Activated CD4-positive, alpha-beta T cell treated with anti-CD3 and anti-CD28 coated beads for 1 hour (primary cell): Measurements from ENCODE around the gene PRADC1.
A peak's percentile ranks its signal among the peaks of the same experiment; 100 is the strongest.

ENCODE experiments used
- DNase-seq: peaks from one replicate; pipeline ENCODE4 v3.0.0-alpha.2; 2020

The PRADC1 gene

DNA sequence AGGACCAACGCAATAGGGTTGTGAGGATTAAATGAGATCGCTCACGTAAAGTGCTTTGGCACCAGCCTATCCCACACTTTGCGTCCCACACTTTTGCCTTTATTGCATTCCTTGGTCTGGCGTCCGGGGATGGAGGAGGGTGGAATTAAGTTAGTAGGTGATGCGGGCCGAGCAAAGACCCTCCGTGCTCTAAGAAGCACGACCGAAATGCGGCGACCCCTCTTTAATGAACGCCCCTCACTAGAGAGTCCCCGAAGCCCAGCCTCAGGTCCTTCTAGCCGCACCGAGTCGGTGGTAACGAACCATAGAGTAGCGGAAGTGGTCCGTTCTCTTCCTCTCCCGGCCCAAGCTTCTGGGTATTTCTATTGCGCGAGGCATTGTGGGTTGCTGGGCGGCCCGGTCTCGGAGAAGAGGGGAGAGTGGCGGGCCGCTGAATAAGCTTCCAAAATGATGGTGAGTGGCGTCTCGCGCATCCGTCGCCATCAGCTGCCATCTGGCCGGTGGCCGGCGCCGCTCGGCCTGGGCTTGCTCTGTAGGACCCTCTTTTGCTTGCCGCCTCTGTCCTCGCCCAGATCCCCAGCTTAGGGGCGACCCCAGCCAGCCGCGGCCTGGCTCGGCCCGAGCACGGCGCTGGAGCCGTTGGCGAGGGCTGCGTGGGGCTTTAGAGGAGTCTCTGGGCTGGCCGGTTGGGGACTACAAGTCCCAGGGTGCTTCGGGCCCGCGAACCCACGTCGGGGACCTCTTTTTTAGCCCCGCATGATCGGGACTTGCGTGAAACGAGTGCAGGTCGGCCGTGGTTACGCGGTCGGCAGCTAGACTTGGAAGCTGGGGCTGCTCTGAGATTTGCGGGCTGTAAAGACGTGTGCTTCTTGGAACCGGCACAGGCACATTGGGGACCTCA lies 1.1 kb upstream of the PRADC1 start, which contains the start of gene CCT7:
CCT7 (plus strand) TSS at position 377 of the 901 bp plus-strand sequence; CDS start at position 448, 71 bp downstream.
- DNase-seq, result peak; percentile 77

DNA sequence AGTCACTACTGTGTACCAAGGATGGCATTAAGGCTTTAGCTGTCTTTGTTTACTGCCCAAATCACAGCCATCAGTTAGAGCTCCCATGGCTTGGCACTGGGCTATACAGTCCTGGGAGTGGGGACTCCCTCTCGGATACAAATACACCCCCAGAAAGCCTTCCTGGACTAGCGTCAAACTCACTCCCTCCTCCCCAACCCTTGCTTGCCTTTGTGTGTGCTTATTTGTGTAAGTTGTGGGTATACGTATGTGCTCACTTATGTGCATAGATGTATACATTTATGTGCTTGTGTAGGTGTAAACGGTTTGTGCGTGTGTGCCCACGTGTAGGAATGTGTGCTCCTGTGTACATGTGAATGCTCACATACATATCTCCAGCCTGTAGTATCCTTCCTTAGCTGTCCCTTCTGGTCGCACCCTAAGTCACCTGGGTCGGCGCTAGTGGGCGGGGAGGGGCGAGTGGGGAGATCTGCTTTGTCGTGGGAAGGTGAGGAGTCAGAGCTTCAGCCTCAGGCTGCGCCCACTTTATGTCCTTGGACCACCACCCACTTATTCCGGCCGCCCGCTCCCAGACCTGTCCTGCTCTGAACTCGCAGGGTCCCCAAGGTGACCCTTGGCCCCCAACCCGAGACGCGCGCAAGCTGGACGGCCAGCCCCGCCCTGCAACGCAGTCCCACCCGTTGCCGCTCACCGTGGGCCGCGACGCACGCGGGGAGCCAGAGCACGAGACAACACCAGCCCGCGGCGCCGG lies 461 bp downstream of the PRADC1 start:
- no peak for DNase-seq

DNA sequence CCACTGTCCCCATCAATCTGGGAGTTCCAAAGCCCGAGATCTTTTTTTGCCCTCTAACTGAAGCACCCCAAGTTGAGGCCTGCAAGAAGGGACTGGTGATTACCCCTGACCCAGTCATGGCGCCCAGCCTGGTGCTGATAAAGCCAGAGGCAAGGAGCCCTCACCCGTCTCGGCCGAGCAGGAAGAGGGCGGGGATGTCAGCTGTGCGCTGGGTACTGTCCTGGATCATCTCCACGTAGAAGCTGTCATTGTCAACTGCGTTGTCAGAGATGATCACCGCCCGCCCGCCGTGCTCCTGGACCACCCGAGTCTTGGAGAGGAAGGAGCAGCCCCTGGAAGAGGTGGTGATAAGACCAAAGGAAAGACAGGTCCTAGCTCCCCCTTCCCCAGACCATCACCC lies 4.4 kb downstream of the PRADC1 start:
- no peak for DNase-seq

GRCh38 chr2:73227086-73227485 lies 6.0 kb downstream of the PRADC1 start:
- no peak for DNase-seq

DNA sequence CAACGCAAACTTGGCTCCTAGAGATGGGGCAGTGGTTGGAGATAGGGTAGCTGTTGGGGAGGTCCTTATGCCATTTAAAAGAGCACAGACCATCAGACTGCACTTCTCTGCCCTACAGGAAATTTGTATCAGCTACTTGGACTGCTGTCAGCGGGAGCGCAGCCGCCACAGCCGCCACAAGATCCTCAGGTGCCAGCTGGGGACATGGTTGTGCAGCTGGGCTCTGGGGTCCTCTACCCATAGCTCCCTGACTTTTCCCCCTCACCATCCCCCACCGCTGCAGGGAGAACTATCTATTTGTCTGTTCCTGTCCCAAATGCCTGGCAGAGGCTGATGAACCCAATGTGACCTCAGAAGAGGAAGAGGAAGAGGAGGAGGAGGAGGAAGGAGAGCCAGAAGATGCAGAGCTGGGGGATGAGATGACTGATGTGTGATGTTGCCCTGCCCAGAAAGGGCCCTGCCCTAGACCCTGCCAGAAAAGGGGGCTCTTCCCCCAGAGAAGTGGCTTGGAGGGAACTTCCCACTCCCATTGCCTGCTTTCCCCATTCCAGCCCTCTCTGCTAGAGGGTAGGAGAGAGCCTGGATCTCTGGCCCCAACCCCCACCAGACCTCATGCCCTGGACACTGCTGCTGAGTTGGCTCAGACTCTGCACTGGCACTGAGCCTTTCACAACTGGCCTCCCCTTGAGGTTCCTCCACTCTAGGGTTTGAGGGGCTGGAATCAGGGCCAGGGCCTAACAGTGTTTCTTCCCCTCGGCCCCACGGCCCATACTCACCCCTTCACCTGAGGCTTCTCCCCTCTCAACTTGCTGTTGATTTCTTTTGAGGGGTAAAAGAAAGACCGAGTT lies 7.3 kb downstream of the PRADC1 start:
- no peak for DNase-seq

DNA sequence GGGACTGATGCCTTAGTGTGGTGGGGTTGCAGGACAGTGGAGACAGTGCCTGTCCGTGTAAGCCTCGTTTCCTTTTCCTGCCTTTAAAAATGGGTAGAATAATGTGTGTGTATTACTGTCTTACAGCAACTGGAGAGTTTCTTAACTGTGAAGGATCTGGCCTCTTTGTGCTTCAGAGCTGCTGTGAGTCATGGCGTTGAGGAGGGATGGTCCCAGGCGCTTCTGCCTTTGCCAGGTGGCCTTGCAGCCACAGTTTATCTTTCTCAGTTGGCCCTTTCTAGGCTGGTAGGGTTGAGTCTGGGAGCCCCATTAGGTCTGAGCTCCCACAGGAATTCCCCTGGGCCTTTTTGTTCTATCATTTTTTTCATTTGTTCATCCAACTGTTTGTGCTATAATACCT lies 9.2 kb downstream of the PRADC1 start:
- DNase-seq, result no peak

DNA sequence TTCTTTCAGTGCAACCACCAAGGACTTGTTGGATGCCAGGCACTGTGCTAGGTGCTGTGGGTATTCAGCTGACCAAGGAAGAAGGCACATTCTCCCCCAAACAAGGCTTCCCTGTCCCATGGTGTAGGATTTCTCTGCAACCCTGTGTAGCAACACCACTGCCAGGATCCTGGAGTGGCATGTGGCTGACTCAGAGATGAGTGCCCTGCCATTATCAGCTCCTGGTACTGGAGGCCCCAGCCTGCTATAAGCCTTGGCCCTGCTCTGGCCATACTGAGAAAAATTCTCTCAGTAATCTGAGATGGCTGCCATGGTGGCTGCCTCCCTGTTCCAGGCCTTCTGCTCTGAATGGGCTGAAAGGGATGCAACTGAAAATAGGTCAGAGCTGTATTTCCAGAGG lies 14.7 kb downstream of the PRADC1 start:
- no peak for DNase-seq

- no peak for DNase-seq
Measured at GRCh38 chr2:73217826-73218225, 15.2 kb downstream of the PRADC1 start.

DNA sequence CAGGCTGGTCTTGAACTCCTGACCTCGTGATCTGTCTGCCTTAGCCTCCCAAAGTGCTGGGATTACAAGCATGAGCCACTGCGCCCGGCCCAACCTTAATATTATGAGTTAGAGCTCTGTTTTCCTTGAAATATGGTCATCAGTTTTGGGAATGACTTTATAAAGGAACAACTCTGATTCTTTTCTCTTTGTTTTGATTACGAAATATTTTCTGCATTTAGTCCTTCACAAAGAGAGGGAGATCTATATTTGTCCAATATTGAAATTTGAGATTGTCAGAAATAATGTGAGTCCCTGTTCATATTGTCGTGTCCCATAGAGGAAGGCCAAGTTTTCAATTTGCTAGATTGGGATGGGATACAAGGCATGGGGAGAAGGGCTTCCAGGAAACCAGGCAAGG lies 15.9 kb downstream of the PRADC1 start:
- no peak for DNase-seq

GRCh38 chr2:73215254-73215653 lies 17.8 kb downstream of the PRADC1 start:
- DNase-seq, result no peak

DNA sequence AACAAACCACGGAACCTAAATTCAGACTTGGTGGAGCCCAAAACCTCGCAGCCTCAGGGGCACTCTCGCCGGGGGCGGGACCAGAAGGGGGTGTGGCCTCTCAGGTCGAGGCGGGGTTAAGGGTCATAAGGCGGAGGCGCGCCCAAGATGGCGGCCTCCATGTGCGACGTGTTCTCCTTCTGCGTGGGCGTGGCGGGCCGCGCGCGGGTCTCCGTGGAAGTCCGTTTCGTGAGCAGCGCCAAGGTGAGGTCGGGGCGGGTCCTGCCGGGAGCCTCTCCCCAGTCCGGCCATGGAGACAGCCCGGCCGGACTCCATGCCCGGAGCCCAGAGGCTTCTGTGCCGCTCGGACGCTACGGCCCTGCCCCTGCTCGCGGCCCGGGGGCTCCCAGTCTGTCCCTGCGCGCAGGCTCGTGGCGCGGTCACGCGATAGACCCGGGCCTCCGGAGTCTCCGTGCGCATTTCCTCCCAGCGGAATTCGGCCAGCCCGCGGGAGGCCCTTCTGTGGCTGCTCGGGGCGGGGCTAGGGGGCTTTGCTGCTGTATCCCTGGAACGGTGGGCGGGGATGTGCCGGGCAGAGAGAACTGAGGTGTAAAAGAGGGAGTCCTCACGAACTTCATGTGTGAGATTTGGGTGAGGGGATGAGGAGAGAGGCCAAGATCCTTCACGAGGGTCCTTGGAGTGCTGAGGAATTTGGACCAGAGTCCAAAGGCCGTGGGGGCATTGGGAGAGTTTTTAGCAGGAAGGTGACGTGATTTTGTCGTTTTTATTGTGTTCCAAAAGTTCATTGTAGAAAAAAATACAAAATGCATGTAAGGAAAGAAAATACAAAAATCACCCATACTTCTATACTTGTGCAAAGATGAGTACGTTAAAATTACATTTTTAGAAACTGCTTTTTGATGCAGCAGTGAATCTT lies 18.7 kb downstream of the PRADC1 start, which contains the start of gene SMYD5:
SMYD5 (plus strand) TSS at position 126 of the 916 bp plus-strand sequence; CDS start at position 148, 22 bp downstream.
- peak; percentile 87 for DNase-seq

GRCh38 chr2:73212448-73213176 lies 20.4 kb downstream of the PRADC1 start:
- peak; percentile 58 for DNase-seq

DNA sequence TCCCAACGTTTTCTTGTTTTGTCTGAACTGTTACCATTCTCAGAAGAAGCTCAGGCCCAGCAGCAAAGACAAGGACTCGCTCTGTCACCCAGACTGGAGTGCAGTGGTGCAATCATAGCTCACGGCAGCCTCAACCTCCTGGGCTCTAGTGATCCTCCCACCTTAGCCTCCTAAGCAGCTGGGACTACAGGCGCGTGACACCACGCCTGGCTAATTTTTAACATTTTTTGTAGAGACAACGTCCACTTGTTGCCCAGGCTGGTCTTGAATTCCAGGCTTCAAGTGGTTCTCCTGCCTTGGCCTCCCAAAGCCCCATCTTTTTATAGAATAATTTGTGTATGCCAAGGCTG lies 21.0 kb downstream of the PRADC1 start:
- DNase-seq, result no peak

GRCh38 chr2:73210696-73211095 lies 22.3 kb downstream of the PRADC1 start:
- DNase-seq, result no peak

- DNase-seq, result no peak
Measured at GRCh38 chr2:73210019-73210418, 23.0 kb downstream of the PRADC1 start.

DNA sequence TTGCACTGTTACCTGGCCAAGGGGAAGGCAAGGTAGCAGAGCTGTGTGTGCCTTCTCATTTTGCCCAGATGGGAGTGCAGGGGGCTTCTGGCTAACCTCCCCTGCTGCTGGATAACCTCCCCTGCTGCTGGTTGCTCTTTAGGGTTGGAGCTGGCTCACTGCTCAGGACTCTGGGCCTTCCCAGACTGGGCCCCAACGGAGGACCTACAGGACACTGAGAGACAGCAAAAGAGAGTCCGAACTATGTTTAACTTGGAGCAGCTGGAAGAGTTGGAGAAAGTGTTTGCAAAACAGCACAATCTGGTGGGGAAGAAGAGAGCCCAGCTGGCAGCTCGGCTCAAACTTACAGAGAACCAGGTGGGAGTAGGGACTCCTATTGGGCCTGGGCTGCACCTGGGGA lies 24.8 kb downstream of the PRADC1 start:
- no peak for DNase-seq

- no peak for DNase-seq
Measured at GRCh38 chr2:73205611-73206010, 27.4 kb downstream of the PRADC1 start.

- DNase-seq, result no peak
Measured at GRCh38 chr2:73203055-73203681, 29.9 kb downstream of the PRADC1 start.

DNA sequence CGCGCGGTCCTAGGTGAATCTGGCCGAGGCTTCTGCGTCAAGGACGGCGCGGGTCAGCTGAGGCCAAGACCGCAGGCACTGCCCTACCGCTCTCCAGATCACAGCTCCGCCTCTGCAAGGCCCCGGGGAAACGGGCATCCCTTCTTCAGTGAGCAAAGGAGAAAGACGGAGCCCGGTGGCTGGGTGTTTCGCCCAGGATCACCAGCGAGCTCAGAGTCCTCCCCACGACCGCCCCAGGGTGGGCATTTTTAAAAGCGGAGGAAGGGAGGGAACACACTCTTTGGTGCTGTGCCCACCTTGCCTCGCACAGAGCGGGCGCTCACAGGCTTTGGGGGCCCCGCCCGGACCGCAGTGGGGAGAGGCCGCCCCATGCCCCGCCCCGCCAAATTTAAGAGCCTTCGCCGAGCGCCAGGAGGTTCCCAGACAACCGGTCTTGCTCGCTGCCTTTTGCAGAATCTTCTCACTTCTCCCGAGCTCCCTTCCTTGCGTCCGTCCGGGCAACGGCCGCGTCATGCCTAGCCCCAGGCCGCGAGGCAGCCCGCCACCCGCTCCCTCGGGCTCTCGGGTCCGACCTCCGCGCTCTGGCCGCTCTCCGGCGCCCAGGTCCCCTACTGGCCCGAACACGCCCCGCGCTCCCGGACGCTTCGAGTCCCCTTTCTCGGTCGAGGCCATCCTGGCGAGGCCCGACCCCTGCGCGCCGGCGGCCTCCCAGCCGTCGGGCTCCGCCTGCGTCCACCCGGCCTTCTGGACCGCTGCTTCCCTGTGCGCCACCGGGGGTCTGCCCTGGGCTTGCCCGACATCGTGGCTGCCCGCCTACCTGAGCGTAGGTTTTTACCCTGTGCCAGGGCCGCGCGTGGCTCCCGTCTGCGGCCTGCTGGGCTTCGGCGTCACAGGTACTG lies 30.6 kb downstream of the PRADC1 start, which contains the start of gene NOTO:
NOTO (plus strand) TSS at position 419 of the 899 bp plus-strand sequence; CDS start at position 512, 93 bp downstream.
- DNase-seq, result no peak
